HG02610 (cell line): ENCODE data around the gene FREM1.

Experiments
- ATAC-seq: cut with Tn5 transposase; IDR thresholded peaks from one replicate; pipeline ENCODE4 v1.9.1; 2021; ENCODE audit warnings: mild to moderate bottlenecking, moderate library complexity; ENCODE audit not compliant: unreplicated experiment

The FREM1 gene

DNA sequence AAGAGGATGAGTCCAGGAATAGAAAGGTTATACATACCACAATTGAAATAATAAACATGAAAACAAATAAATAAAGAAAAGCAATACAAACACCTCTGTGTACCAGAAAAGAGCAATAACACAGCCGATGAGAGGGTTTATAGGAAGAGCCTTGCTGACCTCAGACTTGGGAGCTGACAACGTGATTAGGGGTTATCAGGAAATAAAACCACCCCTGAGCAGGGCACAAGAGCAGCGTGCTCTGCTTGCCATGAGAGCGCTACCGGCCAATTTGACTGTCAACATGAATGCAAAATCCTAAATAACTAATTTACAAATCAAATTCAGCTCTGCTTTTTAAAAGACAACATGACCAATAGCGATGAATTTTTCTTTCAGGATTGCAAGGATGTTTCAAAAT lies 2.6 kb upstream of the FREM1 start:
- no peak for ATAC-seq

GRCh38 chr9:14911046-14911445 lies 818 bp upstream of the FREM1 start:
- no peak for ATAC-seq

DNA sequence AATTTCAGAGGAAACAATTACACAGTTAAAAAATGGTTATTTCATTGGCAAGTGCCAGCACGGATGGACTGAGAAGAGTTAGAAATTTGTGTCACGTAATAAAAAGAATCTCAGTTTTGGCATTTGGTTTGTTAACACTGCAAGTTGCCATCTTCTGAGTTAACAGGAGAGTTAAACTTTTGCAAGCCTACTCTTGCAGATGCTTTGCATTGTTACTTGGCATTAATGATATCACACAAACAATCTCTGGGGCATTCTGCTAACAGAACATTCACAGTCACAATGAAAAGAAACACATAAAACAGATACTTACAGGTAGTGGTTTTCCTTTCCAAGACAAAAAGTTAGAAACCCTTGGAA lies 647 bp downstream of the FREM1 start:
- ATAC-seq = no peak

DNA sequence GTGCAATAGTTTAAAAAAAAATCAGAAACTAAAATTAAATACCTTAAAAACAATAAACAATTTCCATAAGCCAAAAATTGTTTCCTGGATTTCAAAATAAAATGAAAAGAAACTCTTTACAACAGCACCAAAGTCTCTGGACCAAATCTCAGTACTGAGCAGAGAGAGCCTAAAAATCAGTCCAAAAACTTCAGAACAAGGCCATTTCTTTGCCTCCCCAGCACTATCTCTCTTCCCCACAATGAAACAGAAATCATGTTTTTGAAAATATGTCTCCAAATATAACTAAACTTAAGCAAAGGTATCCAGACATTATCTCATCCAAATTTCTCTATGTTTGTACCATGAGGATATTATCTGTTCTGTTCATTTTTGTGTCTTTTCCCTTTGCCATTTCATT lies 1.0 kb downstream of the FREM1 start:
- ATAC-seq = no peak

GRCh38 chr9:14908295-14909180 lies 1.7 kb downstream of the FREM1 start:
- no peak for ATAC-seq

DNA sequence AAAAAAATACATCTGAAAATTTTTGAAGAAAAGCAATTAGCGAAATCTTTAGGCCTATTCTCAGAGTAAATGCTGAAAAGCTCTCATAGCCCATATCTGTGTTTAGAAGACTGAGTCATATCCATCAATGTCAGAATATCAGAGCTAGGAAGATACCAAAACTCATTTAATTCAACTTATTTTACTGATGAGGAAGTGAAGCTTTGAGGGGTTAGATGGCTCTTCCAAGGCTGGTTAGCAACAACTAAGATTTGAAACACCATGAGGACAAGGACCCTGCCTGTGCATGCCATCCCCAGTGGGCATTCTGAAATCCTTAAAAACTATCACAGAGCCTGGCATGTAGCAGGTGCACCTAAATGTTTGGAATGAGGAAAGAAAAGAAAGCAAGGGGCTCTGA lies 2.5 kb downstream of the FREM1 start:
- no peak for ATAC-seq

DNA sequence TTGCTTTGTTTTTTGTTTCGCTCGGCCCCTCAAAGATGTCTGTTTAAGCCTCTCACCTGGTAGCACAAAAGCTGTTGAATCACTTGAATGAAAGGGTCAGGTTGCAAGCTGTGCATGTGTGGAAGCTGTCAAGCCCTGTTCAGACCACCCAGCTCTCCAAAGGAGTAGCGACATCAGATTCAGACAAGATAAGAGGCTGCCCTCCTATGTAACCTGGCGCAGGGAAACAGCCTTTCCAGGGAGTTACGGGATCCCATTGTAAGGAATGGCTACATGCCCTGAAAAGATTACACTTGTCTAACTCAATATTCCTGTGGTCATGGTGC lies 2.9 kb downstream of the FREM1 start:
- no peak for ATAC-seq

- no peak for ATAC-seq
Measured at GRCh38 chr9:14906644-14907359, 3.4 kb downstream of the FREM1 start.

- no peak for ATAC-seq
Measured at GRCh38 chr9:14906000-14906399, 4.2 kb downstream of the FREM1 start.

- no peak for ATAC-seq
Measured at GRCh38 chr9:14903040-14903439, 7.2 kb downstream of the FREM1 start.

DNA sequence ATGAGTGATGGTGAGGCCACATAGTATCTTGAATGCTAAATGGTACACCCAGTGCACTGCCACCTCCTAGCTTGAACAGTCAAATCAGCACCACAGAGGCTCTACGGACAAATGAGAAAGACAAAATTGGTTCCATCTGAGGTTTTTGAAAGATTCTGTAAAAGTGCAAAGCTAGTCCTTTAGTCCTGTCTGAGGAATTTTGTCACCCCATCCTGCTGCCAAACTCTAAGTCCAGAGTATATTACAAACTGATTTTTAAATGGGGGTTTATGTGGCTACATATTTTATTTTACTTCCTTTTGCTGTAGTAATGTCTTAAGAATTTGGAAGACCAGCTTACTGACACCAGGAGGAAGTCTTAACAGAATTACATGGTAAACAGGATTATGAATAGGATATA lies 7.7 kb downstream of the FREM1 start:
- ATAC-seq = no peak

DNA sequence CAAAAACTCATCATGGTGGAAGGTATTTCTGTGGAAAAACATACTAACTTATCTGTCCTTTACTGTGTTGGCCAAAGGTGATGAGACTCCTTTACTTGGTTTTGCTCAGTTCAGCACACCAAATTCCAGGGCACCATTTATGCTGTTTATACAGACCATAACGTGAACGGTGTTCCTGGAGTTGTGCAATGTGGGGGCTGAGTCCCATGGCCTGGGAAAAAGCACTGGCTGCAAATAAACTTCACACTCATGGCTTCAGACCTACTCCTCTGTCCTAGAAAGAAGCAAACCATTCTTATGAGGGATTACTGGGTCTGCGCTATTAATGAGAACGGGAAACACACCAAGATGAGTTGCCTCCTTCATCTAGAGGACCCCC lies 10.4 kb downstream of the FREM1 start:
- no peak for ATAC-seq

DNA sequence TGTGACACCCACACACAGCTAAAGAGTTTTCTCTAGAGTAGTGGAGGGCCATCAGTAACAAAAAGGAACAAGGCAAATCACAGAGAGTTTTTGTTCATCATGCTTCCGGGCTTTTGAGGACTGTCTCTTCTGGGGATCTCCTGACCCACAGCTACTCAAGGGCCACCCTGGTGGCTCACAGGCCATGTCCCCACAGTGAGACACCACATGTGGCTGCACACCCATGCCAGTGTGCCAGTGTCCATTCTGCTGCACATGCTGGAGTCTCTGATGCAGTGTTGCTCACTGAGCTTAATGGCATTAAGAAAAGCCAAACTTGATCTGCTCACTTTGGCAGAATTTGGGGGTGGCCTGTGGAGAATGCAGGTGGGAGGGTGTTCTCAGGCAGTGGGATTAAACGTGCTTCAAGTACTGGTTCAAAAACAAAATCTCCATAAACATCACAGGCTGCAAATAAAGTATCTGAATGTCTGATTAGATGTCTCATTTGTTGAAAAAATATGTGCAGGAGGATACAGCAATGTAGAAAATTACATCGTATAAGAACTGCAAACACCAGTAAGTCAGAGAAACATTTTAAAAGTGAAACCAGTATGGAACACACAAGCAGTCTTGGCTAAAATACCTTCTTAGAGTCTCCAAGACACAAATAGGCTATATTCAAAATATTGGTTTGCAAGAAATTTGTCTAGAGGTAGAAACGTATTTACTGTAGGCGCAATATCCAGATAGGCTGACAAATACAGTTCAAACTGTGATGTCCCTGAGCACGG lies 11.0 kb downstream of the FREM1 start:
- ATAC-seq = no peak

- ATAC-seq = no peak
Measured at GRCh38 chr9:14895806-14896205, 14.4 kb downstream of the FREM1 start.

DNA sequence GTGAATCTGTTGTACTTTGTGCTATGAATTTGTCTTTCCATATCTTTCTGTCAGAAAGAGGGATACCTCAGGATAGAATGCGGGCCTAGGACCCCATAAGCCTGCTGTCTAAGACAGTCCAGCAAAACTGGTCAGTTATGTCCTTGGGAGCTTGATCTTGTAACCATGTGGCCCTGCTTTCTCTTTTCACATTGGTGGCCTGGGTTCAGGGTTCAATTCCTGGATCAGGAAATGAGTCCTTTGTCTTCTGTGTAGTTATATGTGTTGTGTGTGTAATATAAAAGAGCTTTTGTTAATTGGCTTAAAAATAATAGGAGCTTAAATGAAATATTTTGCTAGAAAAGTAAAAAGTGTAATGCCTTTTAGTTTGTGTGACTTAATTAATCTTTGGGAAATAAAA lies 16.9 kb downstream of the FREM1 start:
- no peak for ATAC-seq

GRCh38 chr9:14891332-14891731 lies 18.9 kb downstream of the FREM1 start:
- ATAC-seq = no peak

GRCh38 chr9:14889451-14889850 lies 20.8 kb downstream of the FREM1 start:
- ATAC-seq = no peak

- ATAC-seq = no peak
Measured at GRCh38 chr9:14888875-14889274, 21.4 kb downstream of the FREM1 start.

DNA sequence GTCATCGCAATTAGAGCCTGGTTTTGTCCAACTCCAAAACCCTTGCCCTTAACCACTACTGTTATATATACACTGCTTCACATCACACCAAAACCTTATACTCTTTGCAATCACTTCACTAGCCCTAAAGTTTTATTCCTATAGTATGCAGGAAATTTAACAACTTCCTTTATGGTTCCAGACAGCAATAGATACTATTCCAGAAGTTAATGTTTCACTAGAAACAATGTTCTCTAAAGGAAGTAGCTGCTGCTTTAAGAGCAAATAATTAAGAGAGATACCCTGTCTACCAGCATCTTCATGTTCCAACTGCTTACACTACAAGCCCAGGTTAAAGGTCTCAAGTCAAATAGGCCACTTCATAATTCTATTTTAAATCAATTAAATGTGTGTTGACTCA lies 22.0 kb downstream of the FREM1 start:
- no peak for ATAC-seq

GRCh38 chr9:14887149-14887548 lies 23.1 kb downstream of the FREM1 start:
- no peak for ATAC-seq

- ATAC-seq = no peak
Measured at GRCh38 chr9:14883310-14883944, 26.8 kb downstream of the FREM1 start.
